Trophoblast cell (in vitro differentiated cells and primary cell): Measurements from ENCODE around the gene HHATL.

Source experiments
- DNase-seq, 2 donors: peaks; one replicate each; pipeline ENCODE4 v3.0.0-alpha.2; 2016
- H2AFZ ChIP-seq: 2 replicates; pipeline ENCODE4 v1.6.1; 2013; ENCODE audit warnings: low read length, moderate library complexity, mild to moderate bottlenecking; ENCODE audit not compliant: insufficient read depth, poor library complexity
- H2AK5ac ChIP-seq: 2 replicates; pipeline ENCODE4 v1.6.1; 2013; ENCODE audit warnings: mild to moderate bottlenecking, low read length
- H2BK120ac ChIP-seq: 2 replicates; pipeline ENCODE4 v1.6.1; 2013; ENCODE audit warnings: low read length, mild to moderate bottlenecking, moderate library complexity; ENCODE audit not compliant: insufficient read depth, poor library complexity
- H2BK12ac ChIP-seq: 2 replicates; pipeline ENCODE4 v1.6.1; 2013; ENCODE audit warnings: mild to moderate bottlenecking, low read length, moderate library complexity
- H2BK5ac ChIP-seq: 2 replicates; pipeline ENCODE4 v1.6.1; 2013; ENCODE audit warnings: low read length, low read depth, moderate library complexity, mild to moderate bottlenecking; ENCODE audit not compliant: poor library complexity
- H3K14ac ChIP-seq: 2 replicates; pipeline ENCODE4 v1.6.1; 2013; ENCODE audit warnings: mild to moderate bottlenecking, low read length
- H3K18ac ChIP-seq: 2 replicates; pipeline ENCODE4 v1.6.1; 2013; ENCODE audit warnings: mild to moderate bottlenecking, low read length
- H3K23ac ChIP-seq: 2 replicates; pipeline ENCODE4 v1.6.1; 2013; ENCODE audit warnings: low read length
- H3K27ac ChIP-seq: 2 replicates; pipeline ENCODE4 v1.5.1; 2013; ENCODE audit warnings: low read depth, mild to moderate bottlenecking, inconsistent platforms, low read length, moderate library complexity
- H3K27me3 ChIP-seq: 2 replicates; pipeline ENCODE4 v1.6.1; 2013; ENCODE audit warnings: inconsistent platforms, mild to moderate bottlenecking, low read length, moderate library complexity; ENCODE audit not compliant: insufficient read depth
- H3K36me3 ChIP-seq, 2 experiments: 1 replicate in 1 of 2; 2 replicates in 1 of 2; pipeline ENCODE4 v1.6.1; 2013; ENCODE audit warnings: low read length in 2 of 2, mild to moderate bottlenecking in 2 of 2, moderate library complexity in 1 of 2; ENCODE audit not compliant: insufficient read depth in 2 of 2, control insufficient read depth in 1 of 2
- H3K4ac ChIP-seq: 2 replicates; pipeline ENCODE4 v1.6.1; 2013; ENCODE audit warnings: low read depth, mild to moderate bottlenecking, low read length, moderate library complexity
- H3K4me1 ChIP-seq, 2 experiments: 1 replicate in 1 of 2; 2 replicates in 1 of 2; pipeline ENCODE4 v1.6.1; 2013; ENCODE audit warnings: low read length in 2 of 2, mild to moderate bottlenecking in 2 of 2, moderate library complexity in 1 of 2; ENCODE audit not compliant: insufficient read depth in 2 of 2, control insufficient read depth in 1 of 2
- H3K4me2 ChIP-seq: 2 replicates; pipeline ENCODE4 v1.6.1; 2013; ENCODE audit warnings: inconsistent platforms, mild to moderate bottlenecking, low read length, moderate library complexity
- H3K4me3 ChIP-seq: 2 replicates; pipeline ENCODE4 v1.5.1; 2013; ENCODE audit warnings: mild to moderate bottlenecking, low read depth, low read length, inconsistent platforms
- H3K79me1 ChIP-seq: one replicate; pipeline ENCODE4 v1.6.1; 2013; ENCODE audit warnings: low read length
- H3K79me2 ChIP-seq: 2 replicates; pipeline ENCODE4 v1.6.1; 2013; ENCODE audit warnings: low read length, mild to moderate bottlenecking; ENCODE audit not compliant: control insufficient read depth, insufficient read depth, poor library complexity
- H3K9ac ChIP-seq: 2 replicates; pipeline ENCODE4 v1.6.1; 2013; ENCODE audit warnings: mild to moderate bottlenecking, low read length
- H3K9me3 ChIP-seq: 2 replicates; pipeline ENCODE4 v1.6.1; 2013; ENCODE audit warnings: low read depth, mild to moderate bottlenecking, control low read depth, inconsistent platforms, low read length; ENCODE audit not compliant: insufficient read depth
- H4K12ac ChIP-seq: 2 replicates; pipeline ENCODE4 v1.6.1; 2013; ENCODE audit warnings: low read depth, mild to moderate bottlenecking, low read length, moderate library complexity
- H4K8ac ChIP-seq: 2 replicates; pipeline ENCODE4 v1.6.1; 2013; ENCODE audit warnings: low read depth, mild to moderate bottlenecking, low read length, moderate library complexity
- H4K91ac ChIP-seq: one replicate; pipeline ENCODE4 v1.6.1; 2013; ENCODE audit warnings: low read depth, mild to moderate bottlenecking, low read length, moderate library complexity
- WGBS: extraction: QIAGEN DNeasy Blood & Tissue Kit; methylation state at CpG from one replicate; pipeline ENCODE4 v1.1.7; 2013; ENCODE audit warnings: missing lambda C conversion rate; ENCODE audit not compliant: insufficient read length, insufficient coverage; ENCODE audit errors: extremely low coverage; 5-methylcytosine and 5-hydroxymethylcytosine counted together

The HHATL gene

DNA sequence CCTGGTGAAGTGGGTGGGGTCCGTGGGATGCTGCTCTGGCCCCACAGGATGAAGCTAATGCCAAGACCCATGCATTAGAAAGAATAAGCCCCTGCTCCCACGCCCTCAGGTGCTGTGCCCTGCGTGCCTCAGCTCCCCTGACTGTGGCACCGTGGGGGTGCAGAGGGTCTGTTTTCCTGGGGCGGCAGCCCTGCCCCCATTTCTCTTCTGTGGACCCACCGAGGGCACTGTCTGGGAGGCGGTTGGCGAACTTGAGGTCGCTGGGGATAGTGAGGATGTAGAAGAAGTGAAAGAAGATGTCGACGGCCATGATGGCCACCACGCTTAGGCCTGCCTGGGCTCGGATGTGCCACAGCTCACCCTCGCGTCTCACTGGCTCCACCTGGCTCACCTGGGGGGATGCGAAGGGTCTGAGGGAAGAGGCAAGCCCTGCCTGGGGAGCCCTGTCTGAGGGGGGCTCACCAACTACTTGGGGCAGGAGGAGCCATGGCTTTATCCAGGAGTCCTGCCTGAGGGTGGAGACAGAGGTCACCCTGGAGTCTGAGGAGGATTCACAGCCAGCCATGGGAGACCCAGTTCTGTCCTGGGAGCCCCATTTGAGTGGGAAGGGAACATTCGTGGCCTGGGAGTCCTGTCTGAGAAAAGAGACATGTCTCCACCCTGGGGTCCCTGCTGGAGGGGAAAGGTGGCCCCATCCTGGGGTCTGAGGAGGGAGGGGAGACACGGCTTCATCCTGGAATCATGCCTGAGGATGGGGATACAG, 5.1 kb downstream of the HHATL start:
- Histone ChIP-seq H3K4me1 (no peaks in the 10 kb centered on the region), H3K27me3 (no peaks in the 10 kb centered on the region), H3K18ac (no peak overlapping the region), H2AK5ac (no peak overlapping the region), H3K27ac (no peak overlapping the region), H2BK5ac (no peak overlapping the region), H2BK12ac (no peak overlapping the region), H3K4ac (no peak overlapping the region), H3K36me3 (no peaks in the 10 kb centered on the region), H4K12ac (no peak overlapping the region), H4K8ac (no peak overlapping the region), H3K14ac (no peak overlapping the region), H4K91ac (no peak overlapping the region), H3K4me3 (no peak overlapping the region), H3K4me2 (no peak overlapping the region), H2AFZ (no peak overlapping the region), H3K79me2 (no peaks in the 10 kb centered on the region), H2BK120ac (no peak overlapping the region), H3K79me1 (no peaks in the 10 kb centered on the region), H3K9me3 (peaks cover 5% of the 10 kb centered on the region), H3K9ac (no peak overlapping the region), H3K23ac (no peak overlapping the region)
- DNase-seq, result no peak
- no CpG with 5 or more reads among the region's 18 CpGs for WGBS

GRCh38 chr3:42696356-42697288, 6.0 kb downstream of the HHATL start:
- no peak overlapping the region for H3K14ac ChIP-seq
- no peak overlapping the region for H3K4ac ChIP-seq
- no CpG with 5 or more reads among the region's 19 CpGs for WGBS
- H2AK5ac ChIP-seq, result no peak overlapping the region
- no peak overlapping the region for H2AFZ ChIP-seq
- no peak overlapping the region for H3K23ac ChIP-seq
- H3K79me2 ChIP-seq, result no peaks in the 10 kb centered on the region
- H3K9me3 ChIP-seq, result peaks cover 5% of the 10 kb centered on the region
- no peak overlapping the region for H3K4me3 ChIP-seq
- no peak for DNase-seq
- no peak overlapping the region for H2BK12ac ChIP-seq
- H4K8ac ChIP-seq, result no peak overlapping the region
- H4K91ac ChIP-seq, result no peak overlapping the region
- no peak overlapping the region for H3K18ac ChIP-seq
- no peak overlapping the region for H2BK5ac ChIP-seq
- H3K36me3 ChIP-seq, result no peaks in the 10 kb centered on the region
- H3K4me2 ChIP-seq, result no peak overlapping the region
- H4K12ac ChIP-seq, result no peak overlapping the region
- no peak overlapping the region for H2BK120ac ChIP-seq
- no peak overlapping the region for H3K27ac ChIP-seq
- H3K9ac ChIP-seq, result no peak overlapping the region
- no peaks in the 10 kb centered on the region for H3K79me1 ChIP-seq
- H3K4me1 ChIP-seq, result no peaks in the 10 kb centered on the region
- H3K27me3 ChIP-seq, result no peaks in the 10 kb centered on the region

GRCh38 chr3:42694366-42694765, 8.2 kb downstream of the HHATL start:
- H4K91ac ChIP-seq, result no peak overlapping the region
- no peaks in the 10 kb centered on the region for H3K79me1 ChIP-seq
- H2AFZ ChIP-seq, result no peak overlapping the region
- no peaks in the 10 kb centered on the region for H3K79me2 ChIP-seq
- H3K36me3 ChIP-seq, result no peaks in the 10 kb centered on the region
- H3K4ac ChIP-seq, result no peak overlapping the region
- H3K27me3 ChIP-seq, result no peaks in the 10 kb centered on the region
- H3K4me1 ChIP-seq, result no peaks in the 10 kb centered on the region
- no peak overlapping the region for H2AK5ac ChIP-seq
- DNase-seq, result no peak
- H3K14ac ChIP-seq, result no peak overlapping the region
- no peak overlapping the region for H3K4me2 ChIP-seq
- H3K18ac ChIP-seq, result no peak overlapping the region
- H3K23ac ChIP-seq, result no peak overlapping the region
- no peak overlapping the region for H2BK5ac ChIP-seq
- H3K27ac ChIP-seq, result no peak overlapping the region
- H4K8ac ChIP-seq, result no peak overlapping the region
- no peak overlapping the region for H3K4me3 ChIP-seq
- no peak overlapping the region for H2BK12ac ChIP-seq
- no peak overlapping the region for H3K9ac ChIP-seq
- H3K9me3 ChIP-seq, result peaks cover 11% of the 10 kb centered on the region
- no peak overlapping the region for H2BK120ac ChIP-seq
- H4K12ac ChIP-seq, result no peak overlapping the region

DNA sequence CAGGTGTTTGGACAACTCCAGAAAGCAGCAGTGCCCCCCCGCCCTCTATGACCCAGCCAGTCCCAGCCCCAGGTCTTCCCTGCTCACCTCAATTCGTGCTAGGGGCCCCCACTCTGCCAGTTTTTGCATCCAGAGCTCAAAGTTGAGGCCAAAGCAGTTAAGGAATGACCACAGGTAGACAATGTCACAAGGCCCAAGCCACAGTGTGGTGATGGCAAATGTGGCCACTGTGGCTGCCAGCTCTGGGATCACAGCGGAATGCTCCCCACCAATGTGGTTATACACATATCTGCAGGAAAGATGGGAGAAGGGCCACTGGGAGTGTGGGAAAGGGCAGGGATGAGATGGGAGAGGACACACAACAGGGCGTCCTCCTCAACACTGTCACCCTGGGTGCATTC, 9.1 kb downstream of the HHATL start:
- no peaks in the 10 kb centered on the region for H3K79me2 ChIP-seq
- H4K91ac ChIP-seq, result no peak overlapping the region
- no peak overlapping the region for H3K4ac ChIP-seq
- DNase-seq, result no peak
- no peak overlapping the region for H3K23ac ChIP-seq
- peaks cover 11% of the 10 kb centered on the region for H3K9me3 ChIP-seq
- no peak overlapping the region for H2BK12ac ChIP-seq
- H2BK5ac ChIP-seq, result no peak overlapping the region
- no peaks in the 10 kb centered on the region for H3K27me3 ChIP-seq
- H3K4me2 ChIP-seq, result no peak overlapping the region
- H3K4me1 ChIP-seq, result no peaks in the 10 kb centered on the region
- H3K27ac ChIP-seq, result no peak overlapping the region
- no peak overlapping the region for H2AK5ac ChIP-seq
- H3K14ac ChIP-seq, result no peak overlapping the region
- H3K18ac ChIP-seq, result no peak overlapping the region
- H3K4me3 ChIP-seq, result no peak overlapping the region
- no peak overlapping the region for H2AFZ ChIP-seq
- H4K8ac ChIP-seq, result no peak overlapping the region
- H3K79me1 ChIP-seq, result no peaks in the 10 kb centered on the region
- H3K36me3 ChIP-seq, result no peaks in the 10 kb centered on the region
- no peak overlapping the region for H2BK120ac ChIP-seq
- H4K12ac ChIP-seq, result no peak overlapping the region
- WGBS, result no CpG with 5 or more reads among the region's 4 CpGs
- no peak overlapping the region for H3K9ac ChIP-seq
